Right forelimb (tissue), 1 donor: ENCODE data around the gene PTH2.
"Not testable (repeated sequence)": the region's sequence is repeated elsewhere in the genome, so short reads cannot be mapped to it uniquely, and the experiment has no call there.

Source experiments
- DNase-seq: peaks from one replicate; pipeline ENCODE4 v3.0.0-alpha.2; 2018

PTH2 gene

GRCh38 chr19:49447485-49448431 lies 24.5 kb upstream of the PTH2 start:
- DNase-seq = no peak

GRCh38 chr19:49445997-49446396 lies 22.8 kb upstream of the PTH2 start:
- DNase-seq = no peak

- DNase-seq = not testable (repeated sequence)
Observed at GRCh38 chr19:49444100-49444700, 21.0 kb upstream of the PTH2 start.

- peak; percentile 99 for DNase-seq
Observed at GRCh38 chr19:49443366-49444099, 20.3 kb upstream of the PTH2 start.

- DNase-seq = peak; percentile 91
Observed at GRCh38 chr19:49442771-49443365, 19.6 kb upstream of the PTH2 start.

GRCh38 chr19:49442354-49442753 lies 19.1 kb upstream of the PTH2 start:
- peak; percentile 61 for DNase-seq

GRCh38 chr19:49441960-49442350 lies 18.7 kb upstream of the PTH2 start:
- DNase-seq = no peak

- DNase-seq = no peak
Observed at GRCh38 chr19:49441210-49441959, 18.1 kb upstream of the PTH2 start, which contains the start of gene SLC17A7. Gene SLC17A7, minus strand, starts transcription at chr19:49441527. Its CDS starts 148 bp downstream, at chr19:49441379.

- no peak for DNase-seq
Observed at GRCh38 chr19:49440439-49441209, 17.4 kb upstream of the PTH2 start.

- no peak for DNase-seq
Observed at GRCh38 chr19:49439836-49440235, 16.6 kb upstream of the PTH2 start.

- DNase-seq = no peak
Observed at GRCh38 chr19:49438261-49438660, 15.0 kb upstream of the PTH2 start.

GRCh38 chr19:49437231-49437630 lies 14.0 kb upstream of the PTH2 start:
- no peak for DNase-seq

- no peak for DNase-seq
Observed at GRCh38 chr19:49436381-49437017, 13.3 kb upstream of the PTH2 start.

- no peak for DNase-seq
Observed at GRCh38 chr19:49435670-49436069, 12.4 kb upstream of the PTH2 start.

- DNase-seq = no peak
Observed at GRCh38 chr19:49434907-49435583, 11.8 kb upstream of the PTH2 start.

- no peak for DNase-seq
Observed at GRCh38 chr19:49433240-49433901, 10.1 kb upstream of the PTH2 start.

- no peak for DNase-seq
Observed at GRCh38 chr19:49432141-49433073, 9.2 kb upstream of the PTH2 start.

GRCh38 chr19:49431330-49431749 lies 8.1 kb upstream of the PTH2 start:
- DNase-seq = no peak
